LNCaP clone FGC (cell line): ENCODE results near the gene GAPT.

Source experiments
- DNase-seq: peaks from one replicate; pipeline ENCODE4 v3.0.0-alpha.2; 2011; ENCODE audit warnings: low read depth
- H3K4me3 ChIP-seq: 2 replicates; pipeline ENCODE4 v1.5.1; 2011; ENCODE audit warnings: mild to moderate bottlenecking, low read depth, low read length, control low read depth
- CTCF ChIP-seq: IDR thresholded peaks from 2 replicates; pipeline ENCODE4 v1.5.1; 2012; ENCODE audit warnings: mild to moderate bottlenecking; ENCODE audit not compliant: control insufficient read depth, insufficient read depth; ENCODE audit errors: extremely low read depth

The GAPT gene

DNA sequence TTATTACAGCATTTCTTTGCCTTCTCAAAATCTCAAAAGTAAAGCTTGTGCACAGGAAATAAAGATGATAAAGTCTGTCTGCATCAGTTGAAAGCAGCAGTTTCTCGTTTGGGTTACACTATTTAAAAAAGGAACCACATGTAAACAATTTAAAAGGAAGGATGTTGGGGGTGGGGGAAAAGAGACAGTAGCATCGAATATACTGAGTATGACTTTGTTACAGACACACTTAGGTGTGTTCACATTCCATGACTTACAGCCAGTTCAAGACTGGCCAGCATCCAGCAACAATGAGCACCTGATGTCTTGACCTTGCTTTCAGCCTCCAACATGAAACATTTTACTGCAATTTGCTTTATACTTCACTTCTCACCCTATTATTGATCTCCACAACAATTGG is 8.7 kb downstream of the GAPT start:
- DNase-seq: no peak
- no peak overlapping the region for H3K4me3 ChIP-seq
- TF ChIP-seq CTCF: no peak

- DNase-seq: no peak
- H3K4me3 ChIP-seq: no peak overlapping the region
- TF ChIP-seq CTCF: 0 out of 2 replicates have a peak, but pooled peaks have one; percentile 14
Observed at GRCh38 chr5:58501778-58502417, 10.7 kb downstream of the GAPT start.

DNA sequence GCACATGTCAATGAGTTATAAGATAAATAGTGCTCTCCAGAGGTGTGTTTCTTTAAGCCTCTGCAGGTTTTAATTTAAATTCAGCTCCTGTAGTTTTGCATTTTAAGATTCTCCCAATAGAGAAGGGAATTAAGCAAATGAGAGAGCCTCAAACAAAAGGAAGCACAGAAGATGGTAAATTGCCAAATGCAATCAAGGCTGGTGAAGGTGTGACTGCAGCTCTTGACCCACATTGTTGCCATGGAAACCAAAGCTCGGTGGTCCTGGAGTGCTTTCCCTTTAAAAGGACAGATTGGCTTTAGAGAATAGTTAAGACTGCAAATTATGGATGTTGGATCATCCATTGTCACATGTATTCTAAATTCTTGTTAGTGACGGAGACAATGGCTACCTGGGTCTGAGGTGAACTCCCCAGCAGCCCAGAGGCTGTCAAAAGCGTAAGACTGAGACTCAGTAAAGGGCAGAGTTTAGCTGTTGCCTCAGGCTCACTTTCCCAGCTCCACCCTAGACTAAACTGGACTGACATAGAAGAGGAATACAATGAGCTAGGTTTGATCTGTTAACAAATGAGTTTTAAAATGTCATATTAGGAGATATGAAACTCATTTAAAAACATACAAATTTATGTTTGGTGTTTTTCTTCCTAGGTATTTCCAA is 12.3 kb downstream of the GAPT start:
- TF ChIP-seq CTCF: no peak
- no peak overlapping the region for H3K4me3 ChIP-seq
- no peak for DNase-seq

GRCh38 chr5:58504766-58505165 is 13.5 kb downstream of the GAPT start:
- DNase-seq: no peak
- no peak overlapping the region for H3K4me3 ChIP-seq
- no peak for TF ChIP-seq CTCF

- TF ChIP-seq CTCF: no peak
- H3K4me3 ChIP-seq: no peak overlapping the region
- peak; percentile 38 for DNase-seq
Observed at GRCh38 chr5:58505502-58505901, 14.3 kb downstream of the GAPT start.

GRCh38 chr5:58505971-58506640 is 14.9 kb downstream of the GAPT start:
- H3K4me3 ChIP-seq: no peak overlapping the region
- no peak for DNase-seq
- TF ChIP-seq CTCF: no peak
